ENCODE data around the gene NME5.

DNA sequence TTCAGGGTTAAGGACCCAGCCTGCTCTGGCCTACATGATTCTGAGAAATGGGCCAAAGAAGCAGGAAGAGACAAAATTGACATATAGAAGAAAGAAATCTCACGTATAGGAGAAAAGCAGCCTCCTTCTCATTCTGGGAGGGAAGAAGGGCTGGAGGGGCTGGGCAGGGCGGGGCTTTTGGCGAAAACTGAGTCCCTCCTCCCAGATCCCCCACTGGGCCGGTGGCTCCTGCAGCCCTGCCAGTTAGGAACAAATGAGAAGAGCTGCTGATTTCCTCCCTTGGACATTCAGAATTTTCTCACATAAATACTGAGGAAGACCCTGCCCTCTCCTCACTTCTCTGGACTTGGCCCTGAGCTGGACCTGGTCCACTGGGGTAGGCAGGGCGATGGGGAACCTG is 55.5 kb downstream of the NME5 start, which contains the start of gene WNT8A:
- no peak for TF ChIP-seq EZH2 (IDR thresholded peaks at IDR 0.05)
- TF ChIP-seq POLR2AphosphoS5 (IDR thresholded peaks at IDR 0.05; ENCODE audit: borderline replicate concordance, low read depth, low read length) = no peak
- no peak for TF ChIP-seq FOXP2 (optimal IDR thresholded peaks at IDR 0.05; ENCODE audit: control extremely low read depth, extremely low read length, insufficient read depth)
